Measurements from ENCODE around the gene UNC45B.
"Not testable (repeated sequence)": the region's sequence is repeated elsewhere in the genome, so short reads cannot be mapped to it uniquely, and the experiment has no call there.

Gene UNC45B

DNA sequence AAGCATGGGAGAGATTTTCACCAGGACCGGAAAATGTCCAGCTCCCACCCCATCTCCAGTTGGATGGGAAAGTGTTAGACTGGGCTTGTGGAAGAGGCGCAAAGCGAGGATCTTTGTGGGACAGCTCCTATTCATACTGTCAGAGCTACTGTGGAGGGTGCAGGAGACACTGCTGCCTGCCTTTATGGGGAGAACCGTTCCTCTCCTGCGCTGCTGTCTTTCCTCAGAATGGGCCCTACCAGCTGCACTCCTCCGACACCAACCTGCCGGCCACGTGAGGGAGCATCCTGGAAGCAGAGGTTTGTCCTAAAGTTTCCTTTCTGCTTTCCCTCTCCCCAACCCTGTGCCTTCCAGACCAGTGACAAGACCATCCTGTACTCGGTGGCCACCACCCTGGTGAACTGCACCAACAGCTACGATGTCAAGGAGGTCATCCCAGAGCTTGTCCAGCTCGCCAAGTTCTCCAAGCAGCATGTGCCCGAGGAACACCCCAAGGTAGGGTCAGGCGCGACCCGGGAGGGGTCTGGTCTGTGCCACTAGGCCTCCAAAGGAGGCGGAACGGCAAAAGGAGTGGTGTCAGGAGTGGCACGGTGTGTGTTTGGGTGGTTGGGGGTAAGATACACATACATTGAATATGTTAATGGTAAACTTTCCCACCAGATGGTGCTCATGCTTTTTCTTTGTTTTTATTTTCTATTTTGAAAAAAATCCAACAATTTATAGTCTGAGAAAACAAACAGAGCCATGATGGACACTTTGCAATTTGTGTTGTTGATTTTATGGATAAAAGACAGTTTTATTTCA, 23.6 kb downstream of the UNC45B start:
- no peak for DNase-seq

GRCh38 chr17:35171834-35172233, 24.2 kb downstream of the UNC45B start:
- no peak for DNase-seq

DNA sequence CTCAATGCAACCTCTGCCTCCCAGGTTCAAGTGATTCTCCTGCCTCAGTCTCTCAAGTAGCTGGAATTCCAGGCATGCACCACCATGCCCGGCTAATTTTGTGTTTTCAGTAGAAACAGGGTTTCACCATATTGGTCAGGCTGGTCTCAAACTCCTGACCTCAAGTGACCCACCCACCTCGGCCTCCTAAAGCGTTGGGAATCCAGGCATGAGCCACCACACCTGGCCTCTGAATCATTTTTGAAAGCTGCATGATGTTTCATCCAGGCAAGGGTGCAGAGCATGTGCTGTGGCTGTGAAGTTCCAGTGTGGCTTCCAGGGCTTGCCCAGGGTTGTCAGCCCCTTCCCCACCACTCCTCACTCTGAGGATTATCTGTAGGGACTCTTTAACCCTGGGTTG, 24.7 kb downstream of the UNC45B start:
- not testable (repeated sequence) for DNase-seq

GRCh38 chr17:35174835-35175334, 27.3 kb downstream of the UNC45B start:
- no peak for DNase-seq

DNA sequence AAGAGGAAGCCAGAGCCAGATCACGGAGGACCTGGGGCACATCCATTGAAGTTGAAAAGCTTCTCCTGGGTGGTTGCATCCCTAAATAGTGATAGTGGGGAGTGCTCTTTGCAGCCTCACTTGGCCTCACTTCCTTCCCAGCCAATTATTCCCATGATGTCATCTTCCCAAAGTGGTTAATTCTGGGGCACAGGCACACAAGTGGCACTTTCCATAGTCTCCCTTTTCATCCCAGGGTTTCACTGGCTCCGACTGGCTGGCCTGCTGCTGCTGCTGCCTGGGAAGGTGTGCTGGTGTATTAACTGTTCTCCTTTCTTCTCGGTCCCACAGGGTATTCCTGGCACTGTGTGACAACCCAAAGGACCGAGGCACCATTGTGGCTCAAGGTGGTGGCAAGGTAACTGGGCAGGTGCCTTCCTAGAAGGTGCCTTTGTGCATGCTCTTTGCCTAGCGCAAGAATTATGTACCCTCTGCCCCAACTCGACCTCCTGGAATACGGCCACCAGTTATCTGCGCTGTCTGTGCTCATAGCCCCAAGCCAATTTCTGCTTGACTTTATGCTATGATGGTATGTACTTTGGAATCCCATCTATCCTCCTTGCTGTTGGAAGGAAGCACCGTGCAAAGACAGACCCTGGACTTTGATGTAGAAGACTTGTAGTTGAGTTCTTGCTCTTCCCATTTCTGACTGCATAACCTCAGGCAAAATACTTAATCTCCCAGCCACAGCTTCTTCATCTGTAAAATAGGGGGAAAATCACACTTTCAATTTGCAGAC, 28.2 kb downstream of the UNC45B start:
- DNase-seq, result no peak

- no peak for DNase-seq
These were observed 29.3 kb downstream of the UNC45B start for GRCh38 chr17:35176897-35177296.

DNA sequence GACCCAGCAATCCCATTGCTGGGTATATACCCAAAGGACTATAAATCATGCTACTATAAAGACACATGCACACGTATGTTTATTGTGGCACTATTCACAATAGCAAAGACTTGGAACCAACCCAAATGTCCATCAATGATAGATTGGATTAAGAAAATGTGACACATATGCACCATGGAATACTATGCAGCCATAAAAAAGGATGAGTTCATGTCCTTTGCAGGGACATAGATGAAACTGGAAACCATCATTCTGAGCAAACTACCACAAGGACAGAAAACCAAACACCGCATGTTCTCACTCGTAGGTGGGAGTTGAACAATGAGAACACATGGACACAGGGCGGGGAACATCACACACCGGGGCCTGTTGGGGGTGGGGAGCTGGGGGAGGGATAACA, 31.8 kb downstream of the UNC45B start:
- not testable (repeated sequence) for DNase-seq

GRCh38 chr17:35183332-35183731, 35.7 kb downstream of the UNC45B start:
- DNase-seq, result no peak

GRCh38 chr17:35184274-35184673, 36.7 kb downstream of the UNC45B start:
- no peak for DNase-seq

- no peak for DNase-seq
These were observed 38.2 kb downstream of the UNC45B start for GRCh38 chr17:35185849-35186248.

GRCh38 chr17:35187481-35187880, 39.9 kb downstream of the UNC45B start:
- no peak for DNase-seq

DNA sequence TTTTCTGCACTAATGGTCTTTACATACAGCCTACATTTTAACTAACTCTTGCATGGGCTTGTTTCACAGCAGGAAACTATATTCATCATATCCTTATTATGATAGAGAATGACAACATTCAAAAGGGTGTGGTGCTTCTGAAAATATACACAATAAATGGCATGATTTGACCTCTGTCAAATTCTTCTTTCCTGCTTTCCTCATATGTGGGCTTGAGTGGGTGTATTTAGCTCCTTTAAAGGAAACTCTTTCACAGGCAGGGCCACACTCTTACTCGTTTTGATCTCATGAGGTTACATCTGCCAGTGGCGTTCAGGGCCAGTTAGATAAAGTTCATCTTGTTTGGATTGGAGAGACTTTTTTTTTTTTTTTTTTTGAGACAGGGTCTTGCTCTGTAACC, 40.5 kb downstream of the UNC45B start:
- DNase-seq, result no peak

- DNase-seq, result no peak
These were observed 41.7 kb downstream of the UNC45B start for GRCh38 chr17:35189291-35189690.

GRCh38 chr17:35191001-35191695, 43.5 kb downstream of the UNC45B start:
- no peak for DNase-seq

- DNase-seq, result no peak
These were observed 45.1 kb downstream of the UNC45B start for GRCh38 chr17:35192708-35193107.

DNA sequence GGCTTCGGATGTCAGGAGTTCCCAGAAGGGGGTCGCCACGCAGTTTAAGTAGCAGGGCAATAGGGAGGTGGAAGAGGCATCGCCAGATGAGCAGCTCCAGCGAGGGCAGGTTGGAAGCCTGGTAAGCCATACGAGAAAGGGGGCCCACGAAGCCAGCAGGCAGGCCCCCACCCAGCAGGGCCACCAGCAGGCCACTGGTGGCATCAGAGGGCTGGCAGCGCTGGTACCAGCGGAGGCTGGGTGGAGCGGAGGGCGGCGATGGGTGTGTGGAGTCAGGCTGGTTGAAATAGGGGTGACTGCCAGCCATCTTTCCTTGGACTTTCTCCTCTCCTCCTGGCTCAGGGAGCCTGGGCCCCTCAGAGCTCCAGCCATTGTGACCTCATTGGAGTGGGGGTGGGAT, 46.4 kb downstream of the UNC45B start, which contains the start of gene SLC35G3:
TSS of gene SLC35G3 (minus strand) at position 393 of the 400 bp plus-strand sequence. CDS start at position 307, 86 bp downstream.
- not testable (repeated sequence) for DNase-seq

- not testable (repeated sequence) for DNase-seq
These were observed 47.4 kb downstream of the UNC45B start for GRCh38 chr17:35195062-35195461.

- DNase-seq, result not testable (repeated sequence)
These were observed 55.0 kb downstream of the UNC45B start for GRCh38 chr17:35202582-35202981.

DNA sequence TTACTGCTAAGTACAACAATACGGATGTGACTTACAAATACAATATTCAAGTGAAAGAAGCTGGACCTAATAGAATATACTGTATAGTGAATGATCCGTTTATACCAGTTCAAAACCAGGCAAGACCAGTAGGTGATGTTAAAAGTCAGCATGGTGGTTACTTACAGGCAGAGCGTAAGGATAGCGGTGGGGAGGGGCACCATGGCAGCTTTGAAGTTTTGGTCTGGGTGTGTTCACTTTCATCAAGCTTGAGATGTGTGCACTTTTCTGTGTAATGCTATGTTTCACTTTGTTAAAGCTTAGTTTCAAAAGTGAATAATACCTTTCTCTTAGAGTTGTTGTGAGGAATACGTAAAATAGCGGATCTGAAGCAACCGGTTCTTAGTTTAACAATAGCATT, 63.1 kb downstream of the UNC45B start:
- no peak for DNase-seq

GRCh38 chr17:35212668-35213067, 65.1 kb downstream of the UNC45B start:
- no peak for DNase-seq

DNA sequence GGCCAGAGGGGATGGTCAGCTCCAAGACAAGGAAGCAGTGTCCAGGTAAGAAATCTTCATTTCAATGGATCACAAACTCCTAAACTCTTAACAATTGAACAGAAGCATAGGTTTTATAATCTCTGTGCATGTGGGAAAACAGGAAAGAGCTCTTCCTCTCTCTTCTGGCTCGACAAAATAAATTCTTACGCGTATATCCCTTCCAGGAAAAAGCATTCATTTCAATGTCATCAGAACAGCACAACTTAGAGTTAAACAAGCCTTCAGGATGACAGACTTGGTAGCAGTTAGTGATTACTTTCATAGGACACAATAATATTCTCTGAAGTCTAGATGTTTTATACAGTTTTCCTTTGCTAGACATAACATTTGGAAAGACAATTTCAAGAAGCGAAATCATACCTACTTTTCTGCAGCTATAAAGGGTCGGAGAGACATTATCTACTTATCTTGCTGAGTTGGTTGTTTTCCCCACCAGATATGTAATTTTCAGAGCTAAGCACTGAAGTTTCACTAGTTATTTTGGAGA, 65.9 kb downstream of the UNC45B start:
- DNase-seq, result no peak

GRCh38 chr17:35214192-35214591, 66.6 kb downstream of the UNC45B start:
- no peak for DNase-seq
